ENCODE data around the gene AGO4.
A peak's percentile ranks its signal among the peaks of the same experiment; 100 is the strongest.
"Not testable (repeated sequence)": the region's sequence is repeated elsewhere in the genome, so short reads cannot be mapped to it uniquely, and the experiment has no call there.

Gene AGO4

DNA sequence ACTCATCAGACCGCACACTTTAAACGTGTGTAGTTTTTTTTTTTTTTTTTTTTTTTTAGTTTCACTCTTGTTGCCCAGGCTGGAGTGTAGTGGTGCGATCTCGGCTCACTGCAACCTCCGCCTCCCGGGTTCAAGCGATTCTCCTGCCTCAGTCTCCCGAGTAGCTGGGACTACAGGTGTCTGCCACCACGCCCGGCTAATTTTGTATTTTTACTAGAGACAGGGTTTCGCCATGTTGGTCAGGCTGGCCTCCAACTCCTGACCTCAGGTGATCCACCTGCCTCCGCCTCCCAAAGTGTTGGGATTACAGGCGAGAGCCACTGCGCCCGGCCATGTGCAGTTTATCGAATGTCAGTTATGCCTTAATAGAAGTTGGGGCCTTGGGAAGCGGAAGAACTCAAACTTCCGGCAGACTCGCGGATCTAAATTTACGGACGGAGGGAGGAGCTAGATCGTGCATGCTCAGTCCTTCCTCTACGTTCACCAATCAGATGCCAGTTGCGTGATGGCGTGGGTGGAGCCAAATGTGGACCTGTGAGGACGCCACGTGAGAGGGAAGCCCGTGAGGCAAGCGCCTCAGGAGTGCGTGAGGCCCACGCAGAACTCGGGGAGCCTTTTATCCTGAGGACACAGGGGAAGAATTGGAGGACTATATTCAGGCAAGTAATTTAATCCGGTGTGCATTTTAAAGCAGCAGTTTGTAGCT is 61.6 kb downstream of the AGO4 start:
- not testable (repeated sequence) for DNase-seq

DNA sequence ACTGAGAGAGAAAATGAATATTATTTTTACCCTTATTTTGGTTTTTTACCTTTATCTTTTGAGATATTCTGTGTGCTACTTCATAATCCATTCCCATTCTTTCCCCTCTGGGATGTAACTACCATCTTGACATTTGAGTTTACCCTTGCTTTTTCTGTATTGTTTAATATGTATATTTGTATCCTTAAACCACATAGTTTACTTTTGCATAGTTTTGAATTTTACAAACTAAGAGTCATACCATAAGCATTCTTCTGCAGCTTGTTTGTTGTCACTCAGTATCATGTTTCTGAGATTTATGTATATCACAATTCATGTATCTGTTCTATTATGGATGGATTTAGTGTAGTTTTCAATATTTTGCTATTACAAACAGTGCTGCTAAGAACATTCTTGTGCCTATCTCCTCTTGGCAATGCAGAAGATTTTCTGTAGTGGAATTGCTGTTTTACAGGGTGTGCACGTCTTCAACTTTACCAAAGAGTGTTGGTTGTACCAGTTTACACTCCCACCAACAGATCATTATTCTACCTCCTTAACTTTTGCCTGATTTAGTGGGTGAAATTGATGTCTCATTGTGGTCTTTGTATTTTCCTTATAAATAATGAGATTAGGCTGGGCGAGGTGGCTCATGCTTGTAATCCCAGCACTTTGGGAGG is 63.0 kb downstream of the AGO4 start:
- DNase-seq, result no peak

DNA sequence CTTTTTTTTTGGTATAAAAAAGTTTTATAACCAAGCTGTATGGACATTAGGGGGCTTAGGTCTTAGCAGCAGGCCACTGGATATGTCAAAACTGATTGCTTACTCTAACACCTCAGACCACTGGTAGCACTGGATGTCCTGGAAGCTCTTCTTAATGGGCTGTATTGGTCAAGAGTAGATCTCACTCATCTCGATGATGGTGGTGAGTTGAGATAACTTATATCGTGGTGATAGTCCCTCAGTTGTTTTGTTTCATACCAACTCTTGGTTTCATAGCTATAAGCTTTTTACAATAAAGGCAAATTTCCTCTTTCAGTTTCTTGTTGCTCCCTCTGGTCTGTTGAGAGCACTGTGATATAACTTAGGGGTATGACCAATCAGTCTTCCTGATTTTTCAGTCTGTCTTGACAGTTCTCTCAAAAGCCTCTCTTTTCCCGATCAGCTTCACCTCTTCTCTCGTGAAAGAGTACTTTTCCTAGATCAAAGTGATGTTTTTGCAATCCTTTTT is 65.5 kb downstream of the AGO4 start:
- no peak for DNase-seq

DNA sequence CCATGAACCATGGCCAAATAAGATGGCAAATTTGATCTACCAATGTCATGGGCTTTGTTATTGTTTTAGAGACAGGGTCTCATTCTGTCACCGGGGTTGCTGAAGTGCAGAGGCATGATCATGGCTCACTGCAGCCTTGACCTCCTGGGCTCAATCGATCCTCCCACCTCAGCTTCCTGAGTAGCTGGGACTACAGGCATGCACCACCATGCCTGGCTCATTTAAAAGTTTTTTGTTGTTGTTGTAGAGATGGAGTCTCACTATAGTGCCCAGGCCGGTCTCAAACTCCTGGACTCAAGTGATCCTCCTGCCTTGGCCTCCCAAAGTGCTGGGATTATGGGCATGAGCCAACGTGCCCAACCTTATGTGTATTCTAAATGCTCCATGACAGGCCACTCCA is 66.3 kb downstream of the AGO4 start:
- not testable (repeated sequence) for DNase-seq

DNA sequence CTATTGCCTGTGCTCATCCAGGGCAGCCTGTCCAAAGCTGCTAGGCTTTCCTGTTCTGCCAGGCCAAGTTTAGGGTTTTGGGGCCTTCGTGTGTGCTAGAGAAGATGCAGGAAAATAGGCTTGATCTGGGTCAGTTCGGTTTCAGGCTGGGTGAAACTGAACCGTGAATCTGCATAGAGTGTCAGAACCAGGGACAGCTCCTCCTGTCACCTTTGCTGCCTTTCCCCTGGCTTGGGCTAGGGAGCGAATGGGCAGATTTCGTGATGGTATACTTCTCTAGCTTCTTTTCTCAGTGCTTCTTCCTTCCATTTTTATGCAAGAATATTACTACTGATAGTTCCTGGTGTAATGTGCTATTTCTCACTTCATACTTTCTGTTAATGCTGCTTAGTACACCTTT is 69.2 kb downstream of the AGO4 start:
- no peak for DNase-seq

DNA sequence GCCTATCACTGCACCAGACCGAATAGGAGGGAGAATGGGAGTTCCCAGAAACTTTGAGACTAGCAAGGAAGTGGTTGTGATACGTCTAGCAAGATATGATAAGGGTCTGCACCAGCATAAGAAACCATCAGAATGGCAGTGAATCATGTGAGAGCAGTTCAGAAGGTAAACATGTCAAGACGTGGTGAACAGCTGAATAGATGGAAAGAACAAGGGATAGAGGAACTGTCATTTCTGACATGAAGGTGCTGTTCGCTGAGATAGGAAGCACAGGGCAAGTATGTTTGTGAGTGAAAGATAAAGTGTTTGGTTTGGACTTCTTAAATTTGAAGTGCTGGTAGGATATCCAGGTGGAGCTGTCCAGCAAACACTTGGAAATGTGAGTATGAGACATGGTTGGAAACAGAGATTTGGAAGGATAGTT is 74.0 kb downstream of the AGO4 start:
- DNase-seq, result no peak

DNA sequence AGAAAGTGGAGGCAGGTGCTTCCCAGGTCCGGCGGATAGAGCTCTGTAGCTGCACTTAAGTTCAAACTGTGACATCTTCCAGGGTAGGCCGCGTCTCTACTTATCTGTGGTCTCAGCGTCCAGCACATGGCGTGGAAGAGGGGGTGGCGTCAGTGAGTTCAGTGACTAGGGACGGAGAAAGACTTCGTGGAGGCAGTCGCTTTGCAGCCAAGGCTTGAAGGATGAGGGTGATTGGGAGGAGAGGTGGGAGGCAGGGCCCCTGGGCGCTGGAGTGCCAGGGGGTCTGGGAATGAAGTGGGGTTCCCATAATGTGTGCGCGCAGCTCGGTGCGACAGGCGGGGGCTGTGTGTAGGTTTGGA is 74.7 kb downstream of the AGO4 start:
- DNase-seq, result no peak

DNA sequence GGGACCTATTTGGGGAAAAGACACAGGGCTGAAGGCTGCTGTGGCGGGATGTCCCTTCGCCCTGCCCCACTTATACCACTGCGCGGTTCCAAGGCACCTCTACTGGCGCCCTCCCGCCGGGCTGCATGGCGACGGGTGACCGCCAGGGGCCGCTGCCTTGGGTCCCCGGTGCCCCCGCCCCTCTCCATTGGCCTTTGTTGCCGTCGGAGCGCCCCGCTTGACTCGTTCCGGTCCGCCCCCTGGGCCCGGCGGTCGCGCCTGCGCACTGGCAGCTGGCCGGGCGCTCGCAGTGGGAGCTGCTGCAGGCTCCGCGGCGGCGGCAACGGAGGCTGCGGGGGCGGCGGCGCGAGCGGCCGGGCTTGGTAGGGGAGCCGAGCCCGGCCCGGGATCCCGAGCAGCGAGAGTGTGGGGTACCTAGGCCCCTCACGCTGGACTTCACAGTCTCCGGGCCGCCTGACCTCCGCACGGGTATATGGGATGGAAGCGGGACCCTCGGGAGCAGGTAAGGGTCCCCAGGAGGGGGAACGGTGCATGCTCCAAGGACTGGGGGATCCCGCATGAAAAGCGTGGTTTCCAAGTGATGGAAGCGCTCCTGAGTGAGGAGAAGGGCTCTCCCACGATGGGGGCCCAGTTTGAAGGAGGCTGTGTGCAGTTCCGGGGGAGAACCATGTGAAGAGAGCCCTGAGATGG is 75.3 kb downstream of the AGO4 start, which contains the start of gene AGO1:
AGO1 (plus strand) TSS at position 265 of the 690 bp plus-strand sequence; CDS start at position 478, 213 bp downstream.
- DNase-seq, result peak; percentile 98

DNA sequence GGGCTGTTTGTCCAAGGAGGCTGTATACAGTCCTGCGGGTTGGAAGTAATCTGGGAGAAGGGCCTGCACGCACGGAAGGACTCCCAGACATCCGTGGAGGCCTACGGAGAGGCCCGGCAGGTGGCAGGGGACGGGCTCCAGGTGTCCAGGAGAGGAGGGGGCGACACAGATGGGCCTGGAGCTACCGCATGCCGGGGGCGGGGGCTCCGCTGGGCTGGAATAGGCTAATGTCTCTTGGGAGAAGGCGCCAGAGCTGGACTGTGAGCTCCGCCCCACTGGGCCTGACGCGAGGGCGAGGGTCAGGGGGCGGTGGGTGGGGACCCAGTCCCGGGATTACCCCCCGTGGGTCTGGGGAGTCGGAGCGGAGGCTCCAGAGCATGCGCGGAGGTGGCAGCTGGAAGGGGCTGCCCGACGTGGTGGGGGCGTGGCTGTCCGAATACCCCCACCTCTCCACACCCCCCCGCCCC is 75.9 kb downstream of the AGO4 start:
- peak; percentile 56 for DNase-seq

DNA sequence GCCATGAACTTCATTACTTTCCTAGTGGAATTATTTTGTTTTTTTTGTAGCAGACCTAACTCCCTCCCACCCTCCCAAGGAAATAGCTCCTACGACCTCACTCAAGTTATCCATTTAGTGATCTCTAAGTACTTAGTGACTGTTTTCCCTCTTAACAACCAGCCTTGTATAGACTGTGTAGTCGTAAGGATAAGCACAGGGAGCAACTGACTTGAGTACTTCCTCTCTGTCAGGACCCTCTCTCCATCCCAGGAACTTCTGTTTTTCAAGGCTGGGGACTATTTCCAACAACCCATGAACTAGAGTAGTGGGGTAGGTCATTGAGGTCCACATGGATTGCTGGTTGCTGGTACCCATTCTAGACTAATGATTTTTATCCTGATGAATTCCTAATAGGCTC is 77.1 kb downstream of the AGO4 start:
- DNase-seq, result no peak

DNA sequence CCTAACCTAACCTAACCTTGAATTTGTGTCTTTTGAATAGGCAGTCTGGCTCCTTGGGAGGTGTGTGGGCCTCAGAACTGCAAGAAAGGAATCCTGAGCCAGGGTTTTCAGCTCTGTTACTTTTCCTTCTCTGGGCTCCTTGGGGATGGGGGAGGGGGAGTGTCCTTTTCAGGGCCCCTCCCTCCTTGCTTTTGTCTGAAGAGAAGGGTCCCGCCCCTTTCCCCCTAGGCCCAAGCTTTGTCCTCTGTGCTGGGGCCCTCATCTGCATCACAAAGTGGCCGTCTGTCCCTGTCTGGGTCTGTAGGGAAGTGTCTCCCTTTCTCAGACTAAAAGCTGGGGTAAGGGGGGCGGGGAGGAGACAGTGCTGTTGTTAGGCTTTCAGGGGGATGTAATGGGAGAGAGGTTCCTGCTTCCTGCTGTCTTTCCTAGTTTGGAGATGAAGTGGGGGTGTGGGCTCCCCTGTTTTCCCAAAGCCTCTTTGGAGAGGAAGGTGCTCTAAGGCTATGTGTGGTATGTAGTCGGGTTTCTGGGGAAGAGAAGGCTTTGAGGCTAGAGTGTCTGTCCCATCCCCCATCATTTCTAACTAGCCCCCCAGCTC is 78.2 kb downstream of the AGO4 start:
- DNase-seq, result no peak

DNA sequence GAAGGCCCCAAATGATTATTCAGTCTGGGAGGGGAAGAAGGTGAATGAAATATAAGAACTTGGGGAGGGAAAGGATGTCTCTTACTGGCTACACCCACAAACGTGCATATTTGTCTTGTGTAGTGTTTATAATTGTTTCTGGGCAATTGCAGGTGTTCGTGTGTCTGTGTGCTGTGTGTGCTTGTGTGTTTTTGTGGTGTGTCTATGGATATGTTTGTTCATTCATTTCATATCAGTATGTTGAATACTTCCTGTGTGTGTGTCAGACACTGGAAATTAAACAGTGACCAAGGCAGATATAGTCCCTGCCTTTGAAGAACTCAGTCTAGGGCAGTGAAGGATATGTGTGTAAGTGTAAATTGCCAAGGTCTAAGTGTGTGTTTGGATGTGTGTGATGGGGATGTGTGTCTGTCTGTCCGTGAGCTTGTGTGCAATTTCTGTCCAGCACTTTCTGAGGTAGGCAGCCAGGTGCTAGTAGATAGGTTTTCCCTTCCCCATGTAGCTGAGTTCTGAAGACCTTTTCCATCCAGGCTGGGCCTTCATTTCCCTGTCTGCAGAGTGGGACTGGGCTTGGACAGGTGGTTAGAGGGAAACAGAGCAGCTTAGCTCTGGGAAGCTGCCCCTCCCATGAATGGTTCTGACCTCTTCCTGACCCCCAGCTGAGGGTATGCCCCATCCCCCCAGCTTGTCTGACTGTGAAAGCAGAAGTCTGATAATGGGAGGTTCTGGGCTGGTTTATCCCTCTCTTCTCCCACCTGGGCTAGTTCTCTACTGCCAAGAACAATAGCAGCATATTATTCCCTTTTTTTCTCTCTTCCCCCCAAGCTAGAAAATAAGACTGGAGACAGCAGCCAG is 79.0 kb downstream of the AGO4 start:
- DNase-seq, result no peak

DNA sequence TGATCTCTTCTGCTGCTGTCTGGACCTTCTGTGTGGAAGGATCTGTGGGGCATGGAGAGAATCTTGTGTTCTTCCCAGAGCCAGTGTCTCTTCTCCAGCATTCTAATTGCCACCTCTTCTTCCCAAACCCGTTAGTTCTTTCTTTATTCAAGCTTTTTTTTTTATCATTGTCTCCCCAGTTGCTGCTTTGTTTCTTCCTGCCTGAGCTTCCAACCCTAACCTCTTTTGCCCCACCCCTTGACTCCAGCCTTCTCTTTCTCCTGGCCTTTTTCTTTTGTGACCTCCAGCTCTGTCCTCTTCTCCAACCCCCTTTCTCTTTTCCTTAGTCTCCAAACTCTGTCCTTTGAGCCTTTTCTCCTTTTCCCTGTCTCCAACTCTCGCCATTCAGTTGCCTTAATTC is 79.7 kb downstream of the AGO4 start:
- DNase-seq, result no peak

DNA sequence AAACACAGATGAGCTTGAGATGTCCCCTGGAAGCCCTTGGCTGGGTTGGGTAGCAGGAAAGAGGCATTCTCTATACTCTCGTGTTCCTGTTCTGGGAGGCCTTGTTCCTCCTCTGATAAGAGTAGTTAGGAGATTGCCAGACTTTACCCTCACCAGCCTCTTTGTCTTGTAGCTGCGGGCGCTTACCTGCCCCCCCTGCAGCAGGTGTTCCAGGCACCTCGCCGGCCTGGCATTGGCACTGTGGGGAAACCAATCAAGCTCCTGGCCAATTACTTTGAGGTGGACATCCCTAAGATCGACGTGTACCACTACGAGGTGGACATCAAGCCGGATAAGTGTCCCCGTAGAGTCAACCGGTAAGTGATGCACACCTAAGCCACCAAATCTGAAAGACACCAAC is 80.4 kb downstream of the AGO4 start:
- DNase-seq, result no peak

DNA sequence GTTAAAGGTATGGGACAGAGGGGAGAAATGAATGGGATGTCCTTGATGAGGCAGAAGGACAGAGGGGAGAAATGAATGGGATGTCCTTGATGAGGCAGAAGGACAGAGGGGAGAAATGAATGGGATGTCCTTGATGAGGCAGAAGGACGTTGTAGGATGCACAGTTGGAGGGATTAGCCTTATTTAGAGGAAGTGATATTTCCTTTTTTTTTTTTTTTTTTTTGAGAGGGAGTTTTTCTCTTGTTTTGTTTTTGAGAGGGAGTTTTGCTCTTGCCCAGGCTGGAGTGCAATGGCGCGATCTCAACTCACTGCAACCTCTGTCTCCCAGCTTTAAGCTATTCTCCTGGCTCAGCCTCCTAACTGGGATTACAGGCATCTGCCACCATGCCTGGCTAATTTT is 81.2 kb downstream of the AGO4 start:
- not testable (repeated sequence) for DNase-seq

DNA sequence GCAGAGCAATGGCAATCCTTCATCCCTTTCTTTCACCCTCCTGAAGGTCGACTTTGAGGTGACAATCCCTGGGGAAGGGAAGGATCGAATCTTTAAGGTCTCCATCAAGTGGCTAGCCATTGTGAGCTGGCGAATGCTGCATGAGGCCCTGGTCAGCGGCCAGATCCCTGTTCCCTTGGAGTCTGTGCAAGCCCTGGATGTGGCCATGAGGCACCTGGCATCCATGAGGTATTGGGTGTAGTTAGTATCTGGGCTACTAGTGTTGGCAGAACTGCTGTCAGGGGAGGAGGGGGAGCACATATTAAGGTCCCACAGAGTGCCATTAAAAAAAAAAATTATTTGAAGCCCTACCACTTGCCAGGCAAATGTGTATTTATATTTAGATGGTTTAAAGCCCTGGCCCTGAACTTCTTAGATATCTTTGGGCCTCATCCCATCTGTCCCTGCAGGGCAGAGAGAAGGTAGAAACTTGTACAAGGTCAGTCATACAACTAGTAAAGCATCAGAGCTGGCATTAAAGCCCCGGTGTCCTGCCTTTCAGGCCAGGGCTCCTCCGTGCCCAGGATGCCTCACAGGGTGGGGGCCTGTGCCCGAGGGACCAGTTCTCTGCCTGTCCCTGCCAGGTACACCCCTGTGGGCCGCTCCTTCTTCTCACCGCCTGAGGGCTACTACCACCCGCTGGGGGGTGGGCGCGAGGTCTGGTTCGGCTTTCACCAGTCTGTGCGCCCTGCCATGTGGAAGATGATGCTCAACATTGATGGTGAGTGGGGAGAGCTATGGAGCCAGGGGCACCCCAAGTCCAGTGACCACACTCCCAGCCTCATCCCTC is 85.4 kb downstream of the AGO4 start:
- DNase-seq, result no peak

DNA sequence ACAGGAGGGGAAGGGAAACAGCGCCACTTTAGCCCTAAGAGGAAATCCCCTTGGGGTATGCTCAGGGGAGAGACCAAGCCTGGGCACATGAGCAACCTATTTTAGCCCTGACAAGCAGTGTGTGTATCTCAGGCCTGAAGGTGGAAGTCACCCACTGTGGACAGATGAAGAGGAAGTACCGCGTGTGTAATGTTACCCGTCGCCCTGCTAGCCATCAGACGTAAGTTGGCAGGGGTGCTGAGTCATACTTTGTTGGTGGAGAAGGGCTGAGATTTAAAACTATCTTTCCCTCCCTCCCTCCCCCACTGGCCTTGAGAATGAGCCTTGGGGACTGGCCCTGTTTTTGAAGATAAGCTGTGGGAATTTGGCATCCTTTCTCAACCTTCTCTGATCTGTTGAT is 86.4 kb downstream of the AGO4 start:
- no peak for DNase-seq

DNA sequence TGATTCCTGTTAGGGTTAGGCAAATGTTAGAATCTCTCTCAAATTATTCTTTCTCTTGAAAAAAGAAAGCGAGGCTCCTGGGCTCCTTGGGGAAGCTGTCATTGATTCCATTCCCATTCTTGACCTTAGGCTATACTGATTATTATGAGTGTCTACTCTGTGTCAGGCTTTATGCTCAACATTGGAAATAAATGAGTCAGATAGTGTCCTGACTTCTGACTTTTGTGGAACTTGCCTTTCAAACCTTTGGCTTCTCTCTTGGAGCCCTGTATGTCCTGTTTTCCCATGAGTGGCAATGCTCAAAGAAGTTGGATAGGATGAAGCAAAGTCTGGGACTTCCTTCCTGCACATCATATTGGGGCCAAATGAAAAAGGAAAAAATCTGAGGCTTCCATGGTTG is 86.8 kb downstream of the AGO4 start:
- no peak for DNase-seq

DNA sequence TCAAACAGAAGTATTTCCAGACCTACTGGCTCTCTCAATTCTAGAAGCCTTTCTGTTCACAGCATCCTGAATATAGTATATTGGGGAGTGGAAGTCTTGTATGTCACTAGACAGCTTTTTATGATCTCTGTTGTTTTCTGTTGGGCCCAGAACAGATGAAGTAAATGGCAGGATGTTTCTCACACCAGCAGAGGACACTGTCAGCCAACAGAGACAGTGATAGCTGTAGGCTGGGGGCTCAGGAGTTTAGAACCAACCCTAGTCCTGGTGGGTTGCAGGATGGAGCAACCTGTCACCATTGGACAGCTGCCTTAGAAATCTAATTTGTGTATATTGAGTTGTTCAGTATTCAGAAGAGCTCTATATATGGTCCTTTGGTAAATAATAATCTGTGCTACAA is 92.1 kb downstream of the AGO4 start:
- DNase-seq, result no peak

DNA sequence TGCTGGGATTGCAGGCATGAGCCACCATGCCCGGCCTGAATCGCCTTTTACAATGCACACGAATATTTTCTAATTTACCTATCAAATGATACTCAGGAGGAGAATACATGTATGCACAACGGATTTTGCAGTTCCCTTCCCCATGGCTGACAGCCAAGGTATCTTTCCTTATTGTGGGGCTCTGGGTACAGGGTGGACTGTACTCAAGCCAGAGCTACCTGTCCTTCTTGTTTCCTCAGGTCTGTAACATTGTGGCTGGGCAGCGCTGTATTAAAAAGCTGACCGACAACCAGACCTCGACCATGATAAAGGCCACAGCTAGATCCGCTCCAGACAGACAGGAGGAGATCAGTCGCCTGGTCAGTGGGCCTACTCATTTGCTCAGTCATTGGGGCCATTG is 93.4 kb downstream of the AGO4 start:
- no peak for DNase-seq

DNA sequence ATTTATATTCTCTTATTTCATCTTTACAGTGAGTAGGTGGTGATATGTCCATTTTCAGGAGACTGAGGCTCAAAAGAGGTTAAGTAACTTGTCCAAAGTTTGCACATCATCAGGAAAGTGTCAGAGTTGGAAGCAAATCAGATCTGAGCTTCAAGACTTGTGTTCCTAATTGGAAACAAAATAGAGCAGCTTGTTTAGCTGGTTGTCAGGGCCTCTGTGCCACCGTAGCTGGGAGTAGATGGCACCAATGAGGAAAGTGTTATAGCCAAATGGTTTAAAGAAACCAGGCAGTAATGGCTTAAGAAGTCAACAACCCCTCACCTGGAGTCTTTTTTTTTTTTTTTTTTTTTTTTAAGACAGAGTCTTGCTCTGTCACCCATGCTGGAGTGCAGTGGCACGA is 94.9 kb downstream of the AGO4 start:
- DNase-seq, result no peak

Measured in activated CD4-positive, alpha-beta T cell treated with anti-CD3 and anti-CD28 coated beads for 48 hours (primary cell).